ENCODE measurements around the gene TRPC3.
"Not testable (repeated sequence)": the region's sequence is repeated elsewhere in the genome, so short reads cannot be mapped to it uniquely, and the experiment has no call there.

The TRPC3 gene

GRCh38 chr4:121927948-121928347 is 23.9 kb downstream of the TRPC3 start:
- DNase-seq (ENCODE audit: low read depth in 1 of 2, low spot score in 1 of 2) = no peak
- TF ChIP-seq, protein P1, sequence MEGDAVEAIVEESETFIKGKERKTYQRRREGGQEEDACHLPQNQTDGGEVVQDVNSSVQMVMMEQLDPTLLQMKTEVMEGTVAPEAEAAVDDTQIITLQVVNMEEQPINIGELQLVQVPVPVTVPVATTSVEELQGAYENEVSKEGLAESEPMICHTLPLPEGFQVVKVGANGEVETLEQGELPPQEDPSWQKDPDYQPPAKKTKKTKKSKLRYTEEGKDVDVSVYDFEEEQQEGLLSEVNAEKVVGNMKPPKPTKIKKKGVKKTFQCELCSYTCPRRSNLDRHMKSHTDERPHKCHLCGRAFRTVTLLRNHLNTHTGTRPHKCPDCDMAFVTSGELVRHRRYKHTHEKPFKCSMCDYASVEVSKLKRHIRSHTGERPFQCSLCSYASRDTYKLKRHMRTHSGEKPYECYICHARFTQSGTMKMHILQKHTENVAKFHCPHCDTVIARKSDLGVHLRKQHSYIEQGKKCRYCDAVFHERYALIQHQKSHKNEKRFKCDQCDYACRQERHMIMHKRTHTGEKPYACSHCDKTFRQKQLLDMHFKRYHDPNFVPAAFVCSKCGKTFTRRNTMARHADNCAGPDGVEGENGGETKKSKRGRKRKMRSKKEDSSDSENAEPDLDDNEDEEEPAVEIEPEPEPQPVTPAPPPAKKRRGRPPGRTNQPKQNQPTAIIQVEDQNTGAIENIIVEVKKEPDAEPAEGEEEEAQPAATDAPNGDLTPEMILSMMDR (IDR thresholded peaks at IDR 0.05; ENCODE audit: insufficient read depth, low read length) = no peak
- TF ChIP-seq SPI1 (IDR thresholded peaks at IDR 0.05; ENCODE audit: borderline replicate concordance, low read depth) = no peak
- H3K4me3 ChIP-seq (replicated peaks; ENCODE audit: insufficient read depth, low read length) = no peak overlapping the region
- H3K27me3 ChIP-seq (ENCODE audit: insufficient read depth, poor library complexity, severe bottlenecking) = no peaks in the 10 kb centered on the region
- no peak overlapping the region for H3K27ac ChIP-seq (replicated peaks)

- not testable (repeated sequence) for H3K27ac ChIP-seq (replicated peaks); H3K27me3 ChIP-seq (ENCODE audit: insufficient read depth, poor library complexity, severe bottlenecking); DNase-seq (ENCODE audit: low read depth in 1 of 2, low spot score in 1 of 2); H3K4me3 ChIP-seq (replicated peaks; ENCODE audit: insufficient read depth, low read length)
Measured at GRCh38 chr4:121926490-121926889, 25.4 kb downstream of the TRPC3 start.

DNA sequence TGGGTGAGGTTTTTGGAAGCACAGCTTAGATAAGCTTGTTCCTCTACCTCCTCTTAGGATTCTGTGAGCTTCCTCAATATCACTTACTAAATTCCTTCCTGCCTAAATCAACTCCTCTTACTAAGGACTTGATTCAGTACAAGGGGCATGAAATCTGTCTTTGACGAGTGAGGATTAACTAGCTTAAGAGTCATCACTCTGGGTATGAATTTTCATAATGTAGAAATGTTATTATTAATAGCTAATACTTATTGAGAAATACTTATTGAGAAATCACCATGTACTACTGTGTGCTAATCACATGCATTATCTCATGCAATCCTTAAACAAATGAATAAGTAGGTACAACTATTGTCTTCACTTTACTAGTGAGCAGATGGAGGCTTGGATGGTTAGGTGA is 28.6 kb downstream of the TRPC3 start:
- H3K27ac ChIP-seq (replicated peaks) = no peak overlapping the region
- no peaks in the 10 kb centered on the region for H3K27me3 ChIP-seq (ENCODE audit: insufficient read depth, poor library complexity, severe bottlenecking)
- no peak for DNase-seq (ENCODE audit: low read depth in 1 of 2, low spot score in 1 of 2)
- no peak for TF ChIP-seq POLR2AphosphoS5 (IDR thresholded peaks at IDR 0.05; ENCODE audit: low read depth)
- TF ChIP-seq SPI1 (IDR thresholded peaks at IDR 0.05; ENCODE audit: borderline replicate concordance, low read depth) = no peak
- no peak for TF ChIP-seq REST (IDR thresholded peaks at IDR 0.05; ENCODE audit: insufficient replicate concordance, low read depth)
- TF ChIP-seq GABPA (IDR thresholded peaks at IDR 0.05; ENCODE audit: low read depth) = no peak
- TF ChIP-seq, protein P1 (IDR thresholded peaks at IDR 0.05; ENCODE audit: insufficient read depth, low read length) = no peak
- no peak overlapping the region for H3K4me3 ChIP-seq (replicated peaks; ENCODE audit: insufficient read depth, low read length)

DNA sequence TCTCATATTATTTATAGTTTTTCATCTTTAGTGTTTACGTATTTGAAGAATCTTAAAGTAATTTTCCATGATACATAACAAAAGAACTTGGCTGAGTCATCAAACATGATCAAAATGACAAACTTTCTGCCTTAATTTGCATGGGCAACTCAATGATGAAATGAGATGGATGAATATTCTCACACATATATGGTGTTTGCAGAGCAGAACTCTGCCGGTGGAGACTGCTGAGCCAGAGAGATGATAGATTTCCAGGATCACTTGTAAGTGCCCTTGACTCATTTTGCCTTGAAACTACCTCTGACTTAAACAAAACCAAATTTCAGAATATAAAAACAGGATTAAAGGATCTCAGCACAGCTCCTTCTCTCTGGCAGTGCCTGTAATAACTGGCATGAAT is 38.2 kb downstream of the TRPC3 start:
- DNase-seq (ENCODE audit: low read depth in 1 of 2, low spot score in 1 of 2) = no peak
- Histone ChIP-seq H3K4me3 (replicated peaks; ENCODE audit: insufficient read depth, low read length) (no peak overlapping the region), H3K27me3 (ENCODE audit: insufficient read depth, poor library complexity, severe bottlenecking) (no peaks in the 10 kb centered on the region), H3K27ac (replicated peaks) (no peak overlapping the region)
- TF ChIP-seq, protein P1 (IDR thresholded peaks at IDR 0.05; ENCODE audit: insufficient read depth, low read length) = no peak
- TF ChIP-seq SPI1 (IDR thresholded peaks at IDR 0.05; ENCODE audit: borderline replicate concordance, low read depth) (no peak), POLR2AphosphoS5 (IDR thresholded peaks at IDR 0.05; ENCODE audit: low read depth) (no peak), GABPA (IDR thresholded peaks at IDR 0.05; ENCODE audit: low read depth) (no peak), REST (IDR thresholded peaks at IDR 0.05; ENCODE audit: insufficient replicate concordance, low read depth) (no peak)

Data from HL-60 (cell line).